Psoas muscle (tissue), 8 donors: ENCODE results near the gene GRAP2. TPM values are rescaled to one million over a fixed set of nuclear protein-coding genes. Genes with fewer than 3 reads are reported as not detected.

Experiments
- ATAC-seq, 4 donors: fragments of 200-7000 bp; cut with Tn5 transposase; one replicate each; pipeline ENCODE4 v1.9.1; 2020; ENCODE audit warnings: moderate library complexity in 3 of 4, mild to moderate bottlenecking in 2 of 4
- DNase-seq, 2 donors: peaks; one replicate each; pipeline ENCODE4 v3.0.0-alpha.2; 2020
- H3K27ac ChIP-seq: fragments of 200-600 bp; one replicate; pipeline ENCODE4 v1.8.0; 2022
- H3K27me3 ChIP-seq, 3 donors: fragments of 200-600 bp in 1 of 3; one replicate each; pipeline versions ENCODE4 v1.6.1 to v1.8.0; 2013 to 2022; ENCODE audit warnings: low read length in 2 of 3, mild to moderate bottlenecking in 2 of 3, moderate library complexity in 1 of 3; ENCODE audit not compliant: insufficient read depth in 3 of 3
- H3K36me3 ChIP-seq, 2 donors: fragments of 200-600 bp in 1 of 2; one replicate each; pipeline versions ENCODE4 v1.6.1 to v1.8.0; 2013 to 2022; ENCODE audit warnings: low read depth in 1 of 2, mild to moderate bottlenecking in 1 of 2, moderate library complexity in 1 of 2; ENCODE audit not compliant: insufficient read depth in 1 of 2
- H3K4me1 ChIP-seq: fragments of 200-600 bp; one replicate; pipeline ENCODE4 v1.8.0; 2022
- H3K4me3 ChIP-seq: fragments of 200-600 bp; one replicate; pipeline ENCODE4 v1.8.0; 2022; ENCODE audit warnings: mild to moderate bottlenecking
- H3K9me3 ChIP-seq: fragments of 200-600 bp; one replicate; pipeline ENCODE4 v1.8.0; 2022
- CTCF ChIP-seq: fragments of 200-600 bp; IDR thresholded peaks from one replicate; pipeline ENCODE4 v1.8.0; 2022; ENCODE audit warnings: antibody characterized with exemption
- WGBS, 3 donors: extraction: QIAGEN DNeasy Blood & Tissue Kit; methylation state at CpG; one replicate each; pipeline versions ENCODE4 v1.1.6 to v1.1.7; 2013; 5-methylcytosine and 5-hydroxymethylcytosine counted together
- intact Hi-C, 2 donors: fragments of 100-400 bp; cut with DNase I; formaldehyde crosslinking; loops; one replicate each; pipeline versions ENCODE4 v1.11.0 to v1.14.2; 2022
- polyA plus RNA-seq, 3 donors: library from polyadenylated mRNA; stranded (reverse); fragments of 200-250 nt; gene quantifications; one replicate each; pipeline ENCODE4 v1.2.3, GENCODE V29; 2013
- total RNA-seq, 4 donors: library from RNA; stranded (reverse); fragmentation: NEBNext Ultra II Directional in 2 of 4; extraction: Animal tissue kit (Norgen Biotek cat#: 25700) in 2 of 4; gene quantifications; one replicate each; pipeline versions ENCODE4 v1.2.1 to v1.2.4, GENCODE V29; 2021 to 2023
- donor health status: healthy with polysubstance abuse.
- donor health status: DM: no; HTN: no; CAD: no; lungs with moderate emphysema.
- donor health status: Bipolar disorder and iron deficiency.
- donor health status: healthy.
- donor health status: DM: yes; HTN: yes; CAD: no.
- donor health status: DM: no; HTN: no; CAD: no.
- donor health status: DM: no; HTN: no; CAD: no.
- donor health status: DM: yes; HTN: yes; CAD: no.

Gene GRAP2
- total and polyA plus RNA-seq, 7 donors = 0.18 to 0.88 (median 0.33) TPM

GRCh38 chr22:39917776-39918495 lies 17.1 kb downstream of the GRAP2 start:
- TF ChIP-seq CTCF = no peak
- peak in 1 of 4 donors; percentile 30 for ATAC-seq
- WGBS, 3 donors = 29 to 42% (median 31%) methylated on average over 12 of the region's 12 CpGs
- Histone ChIP-seq H3K36me3 (no peaks in the 10 kb centered on the region), H3K27ac (no peak overlapping the region), H3K4me1 (no peaks in the 10 kb centered on the region), H3K27me3 (peaks cover 0 to 13% (median 0%) of the 10 kb centered on the region in 3 donors), H3K4me3 (no peak overlapping the region), H3K9me3 (no peaks in the 10 kb centered on the region)
- intact Hi-C loops = no loop called here
- DNase-seq = no peak

- DNase-seq = no peak
- Histone ChIP-seq H3K27ac (no peak overlapping the region), H3K4me3 (no peak overlapping the region), H3K36me3 (no peaks in the 10 kb centered on the region), H3K4me1 (no peaks in the 10 kb centered on the region), H3K27me3 (peaks cover 0 to 19% (median 3%) of the 10 kb centered on the region in 3 donors), H3K9me3 (no peaks in the 10 kb centered on the region)
- no peak for TF ChIP-seq CTCF
- WGBS, 3 donors = 85 to 93% (median 90%) methylated on average over 8 of the region's 8 CpGs
- no peak for ATAC-seq
- intact Hi-C loops = no loop called here
Measured at GRCh38 chr22:39920134-39920743, 19.4 kb downstream of the GRAP2 start.

- no peak for DNase-seq
- ATAC-seq = no peak
- intact Hi-C loops = no loop called here
- Histone ChIP-seq H3K27me3 (peaks cover 0 to 45% (median 15%) of the 10 kb centered on the region in 3 donors), H3K4me1 (no peaks in the 10 kb centered on the region), H3K9me3 (no peaks in the 10 kb centered on the region), H3K27ac (no peak overlapping the region), H3K4me3 (no peak overlapping the region), H3K36me3 (no peaks in the 10 kb centered on the region)
- TF ChIP-seq CTCF = no peak
- 15 to 32% (median 16%) methylated on average over 5 of the region's 5 CpGs for WGBS, 3 donors
Measured at GRCh38 chr22:39923696-39924095, 22.8 kb downstream of the GRAP2 start.

GRCh38 chr22:39924286-39924685 lies 23.4 kb downstream of the GRAP2 start:
- no peak for ATAC-seq
- Histone ChIP-seq H3K4me1 (no peaks in the 10 kb centered on the region), H3K36me3 (no peaks in the 10 kb centered on the region), H3K27ac (no peak overlapping the region), H3K4me3 (no peak overlapping the region), H3K9me3 (no peaks in the 10 kb centered on the region), H3K27me3 (peaks cover 0 to 45% (median 15%) of the 10 kb centered on the region in 3 donors)
- intact Hi-C loops = no loop called here
- 61 to 67% (median 64%) methylated on average over 18 of the region's 18 CpGs for WGBS, 3 donors
- DNase-seq = no peak
- TF ChIP-seq CTCF = no peak
